Right forelimb (tissue), 1 donor: ENCODE measurements around the gene PLA2G15.

Experiments used
- DNase-seq: peaks from one replicate; pipeline ENCODE4 v3.0.0-alpha.2; 2018

Gene PLA2G15

DNA sequence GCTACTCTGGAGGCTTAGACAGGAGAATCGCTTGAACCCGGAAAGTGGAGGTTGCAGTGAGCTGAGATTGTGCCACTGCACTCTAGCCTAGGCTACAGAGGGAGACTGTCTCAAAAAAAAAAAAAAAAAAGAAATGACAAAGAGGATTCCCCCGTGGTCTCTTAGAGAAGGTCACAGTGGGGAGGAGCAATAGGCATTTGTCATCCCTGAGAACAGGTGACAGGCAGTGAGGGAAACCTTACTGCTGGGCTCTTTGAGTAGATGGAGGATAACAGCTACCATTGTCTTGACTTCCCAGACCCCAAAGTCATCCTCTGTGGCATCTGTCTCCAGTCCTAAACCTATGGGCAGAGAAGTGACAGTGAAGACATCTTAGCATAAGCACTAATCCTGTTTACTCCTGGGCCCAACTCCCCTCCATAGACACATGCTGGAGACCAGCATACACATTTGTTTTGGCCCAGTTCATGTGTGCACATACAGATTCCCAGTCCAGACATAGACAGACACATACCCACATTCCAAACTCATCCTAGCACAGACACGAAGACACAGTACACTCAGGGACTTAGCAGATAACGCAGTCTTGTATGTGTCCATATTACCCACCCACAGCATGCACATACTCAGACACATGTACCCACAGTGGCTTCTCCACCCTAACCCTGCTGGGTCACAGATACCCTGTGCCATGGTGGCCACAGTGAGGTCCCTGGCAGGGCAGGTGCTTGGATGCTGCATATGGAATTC, 11.9 kb upstream of the PLA2G15 start:
- DNase-seq = no peak

DNA sequence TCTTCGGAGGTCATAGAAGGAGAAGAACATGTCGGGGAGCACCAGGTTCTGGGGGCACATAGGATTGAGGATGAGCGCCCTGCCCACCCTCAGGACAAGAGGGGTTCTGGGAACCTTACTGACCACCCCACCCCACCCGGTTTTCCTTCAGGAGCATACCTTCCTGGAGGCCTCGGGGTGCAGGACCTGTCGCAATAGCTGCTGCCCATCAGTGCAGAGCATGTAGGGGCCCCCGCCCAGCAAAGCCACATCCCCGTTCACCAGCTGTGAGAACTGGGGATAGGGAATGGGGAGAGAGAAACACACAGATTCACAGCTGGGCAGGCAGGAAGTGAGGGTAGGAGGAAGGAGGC, 11.4 kb upstream of the PLA2G15 start:
- no peak for DNase-seq

DNA sequence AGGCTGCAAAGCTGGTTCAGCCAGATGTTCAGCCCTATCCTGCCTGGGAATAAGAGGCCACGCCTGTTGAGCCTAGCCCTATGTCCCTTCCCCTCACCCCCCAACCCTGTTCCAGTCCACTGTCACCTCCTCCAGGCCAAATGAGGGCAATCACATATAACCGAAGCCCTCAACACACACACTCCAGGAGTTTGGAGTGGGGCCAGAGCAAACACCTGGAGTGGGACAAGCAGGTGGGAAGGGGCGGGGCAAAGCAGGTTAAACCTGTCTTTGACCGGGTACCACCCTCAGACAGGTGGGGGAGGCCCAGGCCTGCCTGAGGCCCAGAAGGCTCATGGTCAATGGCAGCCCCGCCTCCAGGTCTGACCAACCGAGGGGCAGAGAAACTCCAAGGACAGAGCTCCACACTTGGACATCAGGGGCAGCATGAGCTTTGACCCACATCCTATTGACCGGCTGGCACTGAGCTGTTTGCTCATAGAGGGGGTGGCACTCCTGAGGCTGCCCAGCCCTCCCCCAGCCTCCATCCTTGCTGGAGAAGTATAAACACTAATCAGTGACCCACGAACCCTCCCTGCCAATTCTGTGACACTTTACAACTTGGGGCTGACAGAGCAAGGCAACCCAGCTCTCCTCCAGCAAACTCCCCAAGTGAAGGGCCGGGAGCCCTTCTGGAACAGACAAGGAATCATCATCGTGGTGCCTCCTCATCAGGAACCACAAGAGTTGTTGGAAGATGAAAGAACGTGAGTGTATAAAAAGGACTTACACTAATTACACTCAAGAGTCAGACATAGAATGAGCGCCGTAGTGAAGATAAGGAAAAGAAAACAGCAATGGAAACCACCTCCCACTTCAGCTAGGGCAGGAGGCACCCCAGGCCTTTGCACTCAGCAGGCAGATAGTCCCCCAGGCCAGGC, 10.7 kb upstream of the PLA2G15 start:
- no peak for DNase-seq

DNA sequence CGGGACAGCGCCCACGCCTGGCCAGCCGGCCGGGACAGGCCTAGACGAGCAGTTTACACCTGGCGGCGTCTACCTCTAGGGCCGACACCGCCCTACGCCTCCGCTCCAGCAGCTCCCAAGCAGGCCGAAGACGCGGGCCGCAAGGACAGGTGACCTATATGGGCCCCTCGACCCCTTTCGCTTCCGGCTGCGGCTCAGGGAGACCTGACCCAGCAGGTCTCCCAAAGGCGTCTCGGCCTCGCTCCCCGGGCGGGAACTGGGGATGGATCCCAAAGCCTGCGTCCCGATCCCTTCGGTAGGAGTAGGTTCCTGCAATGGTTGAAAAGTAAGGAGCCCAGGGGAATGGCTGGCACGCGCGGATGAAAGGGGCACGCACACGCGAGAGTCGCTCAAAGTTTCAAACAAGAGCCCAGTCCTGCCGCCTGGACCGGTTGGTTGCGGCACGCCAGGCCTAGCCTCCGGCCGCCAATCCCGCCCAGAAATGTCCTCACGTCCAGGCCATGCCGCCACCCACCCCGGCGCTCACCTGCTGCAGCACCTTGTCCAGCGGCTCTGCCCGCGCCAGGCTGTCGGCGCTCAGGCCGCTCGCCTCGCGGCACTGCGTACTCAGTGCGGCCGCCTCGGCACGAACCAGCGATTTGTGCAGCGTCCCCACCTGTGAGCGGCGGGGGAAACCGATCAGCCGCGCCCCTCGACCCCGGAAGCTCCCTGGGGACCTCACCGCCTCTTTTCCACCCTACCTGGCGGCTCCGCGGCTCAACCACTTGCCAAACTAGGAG, 9.9 kb upstream of the PLA2G15 start:
- DNase-seq = no peak

DNA sequence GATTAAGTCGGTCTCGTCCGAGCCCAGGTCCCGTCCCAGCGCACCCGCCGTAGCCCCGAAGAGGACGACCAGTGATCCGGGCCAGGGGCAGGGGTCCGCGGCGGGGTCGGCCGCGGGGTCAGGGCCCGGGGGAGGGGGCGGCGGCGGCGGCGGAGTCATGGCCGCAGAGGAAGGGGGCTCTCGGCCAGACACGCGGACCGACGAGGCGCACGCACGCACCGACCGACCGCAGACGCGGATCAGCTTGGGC, 9.4 kb upstream of the PLA2G15 start, which contains the start of gene ESRP2:
Gene ESRP2, minus strand, starts transcription at position 241 of the 250 bp plus-strand sequence. Its CDS starts 82 bp downstream, at position 159.
- no peak for DNase-seq

DNA sequence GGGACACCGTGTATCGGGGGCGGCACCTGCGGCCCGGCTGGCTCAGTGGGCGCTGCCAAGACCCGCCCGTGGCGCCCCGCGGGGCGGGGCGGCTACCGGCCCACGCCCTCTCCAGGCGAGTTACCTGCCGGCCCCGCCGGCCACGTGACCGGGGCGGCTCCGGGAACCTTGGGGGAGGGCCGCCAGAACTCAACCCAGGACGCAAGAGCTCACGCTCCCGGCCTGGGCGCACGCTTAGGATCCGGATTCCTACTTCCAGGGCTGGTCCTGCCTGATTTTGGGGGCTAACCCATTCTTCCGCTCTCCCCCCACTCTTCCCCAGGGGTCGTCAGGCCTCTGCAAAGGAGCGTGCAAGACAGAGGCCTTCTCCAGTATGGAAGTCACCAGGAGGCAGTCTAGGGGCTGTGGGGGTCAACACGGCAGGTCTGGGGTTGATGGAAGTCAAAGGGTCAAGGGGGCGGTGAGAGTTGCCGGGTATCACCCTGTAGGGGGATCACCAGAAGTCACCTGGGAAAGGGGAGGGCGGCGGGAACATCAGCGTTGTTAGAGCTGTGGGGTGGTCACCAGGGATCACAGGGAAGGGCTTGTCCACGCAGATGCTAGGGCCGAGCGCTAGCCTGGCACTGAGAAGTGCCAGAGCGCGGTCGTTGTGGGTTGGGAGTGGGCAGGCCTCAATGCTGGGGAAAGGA, 8.9 kb upstream of the PLA2G15 start:
- no peak for DNase-seq

DNA sequence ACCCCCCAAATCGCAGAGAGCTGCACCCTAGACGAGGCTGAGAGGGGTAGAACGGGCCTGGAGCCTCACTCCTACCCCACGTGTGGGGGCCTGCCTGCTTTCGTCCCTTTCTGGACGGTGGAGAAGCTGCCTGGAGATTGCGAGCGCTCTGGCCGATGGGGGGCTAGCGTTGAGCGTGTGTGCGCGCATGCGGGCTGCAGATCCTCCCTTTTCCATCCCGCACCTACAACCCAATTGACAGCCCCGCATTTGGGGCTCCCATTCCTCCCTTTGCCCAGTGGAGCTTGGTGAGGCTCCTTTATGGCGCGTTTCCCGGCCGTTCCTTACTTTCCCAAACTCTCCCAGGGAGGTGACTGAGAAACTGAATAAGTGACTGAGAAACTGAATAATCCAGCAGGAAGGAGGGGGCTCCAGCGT, 8.3 kb upstream of the PLA2G15 start:
- DNase-seq = no peak

DNA sequence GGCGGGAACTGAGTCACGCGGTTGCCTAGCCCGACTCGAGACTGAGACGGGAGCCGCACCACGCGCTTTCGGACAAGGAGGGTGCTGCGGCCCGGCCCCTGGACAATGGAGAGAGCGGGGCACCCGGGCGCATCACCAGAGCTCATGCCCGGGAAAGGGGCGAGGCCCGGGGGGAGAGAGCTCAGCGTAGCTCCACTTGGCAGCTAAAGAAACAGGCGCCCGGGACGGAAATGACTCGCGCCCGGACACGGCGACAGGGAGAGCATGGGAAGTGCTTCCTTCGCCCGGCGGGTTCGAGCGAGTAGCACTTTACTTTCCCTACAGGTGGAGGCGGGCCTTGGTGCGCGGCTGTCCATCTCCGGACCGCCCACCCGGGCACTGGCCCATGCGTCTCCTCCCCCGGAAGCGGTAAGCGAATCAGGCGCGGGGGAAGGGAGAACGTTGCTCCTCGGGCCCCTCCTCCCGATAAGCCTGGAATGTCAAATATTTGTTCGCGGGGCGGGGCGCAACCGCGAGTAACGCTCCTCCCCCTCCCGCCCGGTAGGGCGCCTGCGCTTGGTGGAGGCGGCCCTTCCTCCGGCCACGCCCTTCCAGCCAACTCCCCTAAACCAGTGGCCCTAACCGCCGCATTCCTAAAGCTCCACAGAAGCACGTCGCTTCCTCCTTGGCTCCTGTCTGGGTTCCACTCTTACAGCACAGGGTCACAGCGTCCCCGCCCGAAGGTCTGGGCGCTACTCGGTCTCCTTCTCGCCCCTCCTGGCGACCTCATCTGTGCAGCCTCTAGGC, 7.7 kb upstream of the PLA2G15 start:
- DNase-seq = peak; percentile 97

DNA sequence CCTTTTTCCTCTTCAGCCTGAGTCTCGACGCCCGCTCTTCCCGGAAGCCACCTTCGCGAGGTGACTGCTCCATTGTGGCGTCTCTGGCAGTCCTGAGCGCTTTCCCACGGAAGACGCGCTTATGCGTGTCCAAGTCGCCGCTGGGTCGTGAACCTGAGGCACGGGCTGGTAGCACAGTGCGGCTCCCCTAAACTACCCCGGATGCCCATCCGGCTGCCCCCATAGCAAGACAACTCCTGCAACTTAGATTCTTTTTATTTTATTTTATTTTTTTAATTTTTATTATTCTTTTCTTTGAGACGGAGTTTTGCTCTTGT, 7.2 kb upstream of the PLA2G15 start:
- DNase-seq = no peak

DNA sequence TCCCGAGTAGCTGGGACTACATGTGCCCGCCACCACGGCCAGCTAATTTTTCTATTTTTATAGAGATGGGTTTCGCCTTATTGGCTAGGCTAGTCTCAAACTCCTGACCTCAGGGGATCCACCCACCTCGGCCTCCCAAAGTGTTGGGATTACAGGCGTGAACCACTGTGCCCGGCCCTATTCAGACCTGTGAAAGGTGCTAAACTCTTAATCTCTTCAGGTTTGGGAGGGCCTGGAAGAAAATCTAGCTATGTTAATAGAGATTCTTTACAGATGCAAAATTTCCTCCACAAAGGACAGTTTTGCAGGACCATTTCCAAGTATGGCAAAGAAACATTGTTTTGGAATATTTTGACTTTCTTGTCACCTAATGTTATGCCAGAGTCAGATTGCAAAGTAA, 3.1 kb upstream of the PLA2G15 start:
- DNase-seq = no peak

DNA sequence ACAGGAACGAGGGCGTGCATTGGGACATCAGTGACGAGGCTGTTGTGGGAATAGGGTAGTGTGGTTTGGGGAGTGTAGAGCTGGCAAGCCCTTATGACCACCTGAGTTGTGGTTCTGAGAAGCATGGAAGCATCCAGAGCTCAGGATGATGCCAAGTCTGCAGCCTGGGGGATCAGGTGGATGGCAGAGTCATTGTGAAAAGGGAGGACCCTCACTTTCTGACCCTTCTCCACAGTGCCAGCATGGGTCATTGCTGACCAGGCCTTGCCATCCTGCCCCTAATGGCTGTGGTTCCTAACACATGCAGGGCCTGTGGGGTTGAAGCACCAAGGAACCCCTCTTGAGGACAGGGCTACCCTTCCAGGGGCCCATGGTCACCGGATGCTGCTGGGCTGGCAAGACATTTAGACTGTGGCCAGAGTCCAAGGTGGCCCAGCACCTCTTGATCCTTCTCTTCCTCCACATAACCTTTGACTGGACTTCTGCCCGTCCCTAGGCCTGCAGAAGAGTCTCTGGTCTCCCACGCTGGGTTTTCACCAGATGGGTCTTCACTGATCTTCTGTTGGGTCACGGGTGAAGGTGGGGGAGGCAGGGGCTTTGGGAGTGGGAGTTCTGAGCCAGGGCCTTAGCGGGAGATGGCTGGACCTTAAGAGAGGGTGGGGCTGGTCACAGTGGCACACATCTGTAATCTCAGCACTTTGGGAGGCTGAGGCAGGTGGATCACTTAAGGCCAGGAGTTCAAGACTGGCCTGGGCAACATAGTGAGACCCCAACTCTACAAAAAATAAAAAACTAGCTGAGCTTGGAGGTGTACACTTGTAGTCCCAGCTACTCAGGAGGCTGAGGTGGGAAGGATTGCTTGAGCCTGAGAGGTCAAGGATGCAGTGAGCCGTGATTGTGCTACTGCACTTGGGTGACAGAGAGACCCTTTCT, 2.0 kb upstream of the PLA2G15 start:
- no peak for DNase-seq

DNA sequence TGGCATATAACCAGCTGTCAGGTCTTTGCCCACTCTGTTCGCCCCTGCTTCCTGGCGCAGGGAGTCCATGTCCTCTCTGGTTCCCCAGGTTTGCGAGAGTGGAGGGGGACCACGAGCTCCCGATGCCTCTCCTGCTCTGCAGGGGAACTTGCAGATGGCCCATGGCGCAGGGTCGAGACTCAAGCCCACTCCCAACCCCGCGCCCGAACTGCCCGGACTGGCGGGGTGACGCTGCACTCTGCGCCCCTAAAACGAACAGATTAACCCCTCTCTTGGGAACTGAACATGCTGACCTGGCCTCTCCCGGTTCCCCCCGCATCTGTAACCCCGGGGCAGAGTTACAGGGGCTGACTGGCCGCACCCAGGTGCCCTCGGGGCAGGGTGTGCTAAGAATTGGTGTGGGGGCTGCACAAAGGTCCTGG, 681 bp upstream of the PLA2G15 start:
- DNase-seq = no peak

DNA sequence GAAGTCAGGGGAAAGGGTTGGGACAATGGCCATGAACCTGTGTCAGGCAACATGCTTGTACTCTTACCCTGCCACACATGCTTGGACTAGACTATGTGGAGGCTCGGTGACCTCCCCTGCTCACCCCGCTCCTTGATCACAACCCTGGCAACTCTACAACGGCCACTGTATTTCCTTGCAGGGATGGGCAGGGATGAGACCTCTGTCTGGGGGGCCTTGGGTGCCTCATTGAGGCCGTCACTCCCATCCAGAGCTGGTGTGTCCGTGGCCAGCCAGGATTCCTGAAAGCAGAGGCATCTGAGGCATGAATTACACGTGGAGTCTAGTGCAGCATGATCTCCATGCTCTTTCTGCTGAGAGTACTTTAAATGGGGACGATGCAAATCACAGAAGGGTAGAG, 948 bp downstream of the PLA2G15 start:
- DNase-seq = no peak

DNA sequence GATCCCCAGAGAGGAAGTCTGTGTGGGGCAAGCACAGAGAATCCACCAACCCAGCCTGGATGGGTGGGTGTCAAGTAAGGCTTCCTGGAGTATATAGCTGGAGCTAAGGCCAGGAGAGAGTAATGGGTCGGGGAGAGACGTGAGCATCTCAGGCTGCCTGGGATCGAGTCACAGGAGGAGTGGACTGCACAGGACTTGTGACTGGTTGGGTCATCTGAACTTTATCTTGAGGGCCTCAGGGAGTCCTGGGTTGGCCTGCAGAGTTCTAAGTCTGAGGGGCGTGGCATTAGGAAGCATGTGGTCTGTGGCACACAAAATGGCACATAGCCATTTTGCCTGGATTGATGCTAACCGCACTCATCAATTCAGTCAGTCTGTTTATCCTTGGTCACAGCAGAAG, 1.5 kb downstream of the PLA2G15 start:
- DNase-seq = no peak

DNA sequence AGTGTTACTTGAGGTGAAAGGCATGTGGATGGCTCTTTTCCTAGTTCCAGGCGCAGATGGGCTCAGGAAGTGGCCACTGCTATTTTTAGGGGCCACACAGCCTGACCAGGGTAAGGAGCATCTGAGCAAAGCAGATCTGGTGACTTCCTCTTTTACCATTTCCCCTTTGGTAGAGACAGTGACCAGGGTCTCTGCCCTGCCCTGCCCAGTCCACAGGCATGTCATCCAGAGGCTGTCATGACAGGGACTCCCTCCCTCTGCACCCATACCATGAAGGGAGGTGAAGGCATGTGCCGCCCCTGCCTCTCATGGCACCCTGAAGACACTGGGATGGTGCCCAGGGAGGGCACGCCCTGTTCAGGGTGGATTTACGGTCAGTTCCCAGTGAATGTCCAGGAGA, 2.2 kb downstream of the PLA2G15 start:
- no peak for DNase-seq

DNA sequence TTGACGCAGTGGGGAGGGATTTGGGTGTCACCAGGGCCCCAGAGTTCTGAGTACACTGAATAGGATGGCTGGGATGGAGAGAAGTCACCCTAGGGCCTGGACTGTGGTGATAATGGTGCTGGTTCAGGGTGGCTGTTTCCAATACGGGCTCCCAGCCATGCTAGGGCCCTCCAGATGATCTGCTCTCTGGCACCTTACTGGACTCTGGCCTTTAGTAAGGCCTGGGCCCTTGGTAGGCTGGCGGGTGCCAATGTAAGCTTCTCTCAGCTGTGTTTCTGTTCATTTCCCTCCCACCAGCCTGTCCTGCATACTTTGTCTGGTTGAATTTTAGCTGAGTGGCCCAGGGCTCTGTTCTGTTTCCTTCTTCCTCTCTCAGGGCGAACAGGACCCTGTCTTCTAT, 2.8 kb downstream of the PLA2G15 start:
- no peak for DNase-seq

DNA sequence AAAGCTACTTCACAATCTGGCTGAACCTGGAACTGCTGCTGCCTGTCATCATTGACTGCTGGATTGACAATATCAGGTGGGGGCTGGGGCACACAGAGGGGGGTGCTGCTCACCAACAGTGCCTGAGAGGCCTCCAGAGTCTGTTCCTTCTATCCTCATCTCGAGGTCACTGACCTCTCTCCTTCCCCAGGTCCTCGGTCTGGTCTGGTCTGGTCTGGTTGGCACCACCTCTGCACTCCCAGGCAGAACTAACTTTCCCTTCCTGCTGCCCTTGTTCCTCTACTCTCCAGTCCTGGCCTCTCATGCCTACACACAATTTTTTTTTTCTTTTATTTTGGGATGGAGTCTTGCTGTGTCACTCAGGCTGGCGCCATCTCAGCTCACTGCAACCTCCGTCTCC, 4.2 kb downstream of the PLA2G15 start:
- no peak for DNase-seq

DNA sequence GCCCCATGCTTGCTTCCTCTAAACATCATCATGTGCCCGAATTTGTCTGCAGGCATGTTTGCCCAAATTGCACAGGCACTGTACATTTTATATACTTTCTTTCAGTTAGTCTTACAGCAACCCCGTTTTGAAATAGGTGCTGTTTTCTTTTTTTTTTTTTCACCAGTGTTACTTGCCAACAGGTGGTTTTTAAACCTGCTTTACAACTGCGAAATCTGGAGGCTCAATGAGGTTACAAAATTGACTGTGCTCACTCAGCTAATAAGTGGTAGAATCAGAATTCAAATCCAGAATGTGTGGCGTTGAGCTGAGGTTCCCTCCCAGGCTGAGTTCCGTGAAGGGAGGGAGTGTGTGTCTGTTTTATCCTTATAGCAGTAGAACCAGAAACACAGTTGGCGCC, 5.8 kb downstream of the PLA2G15 start:
- DNase-seq = no peak

DNA sequence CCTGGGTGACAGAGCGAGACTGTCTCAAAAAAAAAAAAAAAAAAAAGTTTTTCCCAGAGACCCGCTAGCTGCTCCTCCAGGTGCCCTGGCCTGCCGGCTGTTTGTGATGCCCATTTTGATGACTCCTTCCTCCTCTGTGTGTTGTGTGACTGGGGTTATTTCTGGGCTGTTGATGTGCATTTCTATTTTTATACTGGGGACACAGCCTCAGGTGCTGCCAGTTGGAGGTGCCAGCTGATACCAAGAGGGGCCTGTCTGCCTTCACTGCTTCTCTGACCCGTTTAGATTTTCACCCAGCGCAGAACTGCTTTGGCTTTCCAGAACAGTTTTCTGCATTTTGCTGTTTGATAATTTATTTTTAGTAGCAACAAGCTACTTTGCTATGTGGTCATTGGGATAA, 6.7 kb downstream of the PLA2G15 start:
- no peak for DNase-seq

DNA sequence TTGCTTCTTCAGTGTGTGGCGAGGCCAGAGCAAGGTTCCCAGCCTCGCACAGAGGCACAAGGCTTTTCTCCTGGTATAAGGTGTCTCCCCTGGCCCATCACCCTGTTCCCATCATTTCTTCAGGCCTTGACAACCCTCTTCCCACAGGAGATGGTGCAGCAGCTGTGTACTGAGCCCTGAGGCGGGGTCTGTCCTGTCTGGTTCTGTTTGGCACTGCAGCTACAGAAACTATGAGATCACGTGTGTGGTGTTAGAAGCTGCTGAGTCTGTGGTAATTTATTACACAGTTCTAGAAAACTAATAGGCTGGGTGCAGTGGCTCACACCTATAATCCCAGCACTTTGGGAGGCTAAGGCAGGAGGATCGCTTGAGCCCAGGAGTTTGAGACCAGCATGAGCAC, 7.2 kb downstream of the PLA2G15 start:
- no peak for DNase-seq

DNA sequence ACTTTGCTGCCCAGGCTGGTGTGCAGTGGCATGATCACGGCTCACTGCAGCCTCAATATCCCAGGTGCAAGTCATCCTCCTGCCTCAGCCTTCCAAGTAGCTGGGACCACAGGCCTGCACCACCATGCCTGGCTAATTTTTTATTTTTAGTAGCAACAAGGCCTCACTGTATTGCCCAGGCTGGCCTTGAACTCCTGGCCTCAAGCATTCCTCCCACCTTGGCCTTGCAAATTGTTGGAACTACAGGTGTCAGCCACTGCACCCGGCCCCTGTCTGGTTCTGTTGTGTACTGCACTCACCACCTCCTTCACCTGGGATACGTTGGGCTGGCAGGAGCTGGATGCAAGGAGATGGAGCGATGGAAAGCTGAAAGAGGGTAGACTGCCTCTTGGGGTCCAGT, 8.5 kb downstream of the PLA2G15 start:
- no peak for DNase-seq
